ENCODE results near the gene CPNE7.

Gene CPNE7

GRCh38 chr16:89602952-89603590 lies 27.5 kb downstream of the CPNE7 start:
- no peak for DNase-seq (ENCODE audit: low read depth in 2 of 2)

DNA sequence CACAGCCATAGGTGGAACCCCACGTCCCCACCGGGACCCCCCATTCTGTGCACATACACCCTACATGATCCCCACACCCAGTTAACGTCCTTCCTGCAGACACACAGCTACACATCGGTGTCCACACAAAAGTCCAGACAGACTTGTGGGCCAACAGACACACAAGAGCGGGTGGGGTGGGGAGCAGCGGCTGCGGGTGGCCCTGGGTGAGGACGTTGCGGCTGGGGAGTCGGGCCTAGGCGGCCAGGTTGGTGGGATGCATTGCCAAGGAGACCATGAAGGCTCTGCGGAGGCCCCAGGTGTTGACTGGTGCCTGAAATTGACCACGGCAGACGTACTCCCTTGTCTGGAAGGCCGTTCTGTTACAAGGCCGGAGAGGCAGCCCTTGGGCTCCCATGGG lies 29.2 kb downstream of the CPNE7 start:
- no peak for DNase-seq (ENCODE audit: low read depth in 2 of 2)

- no peak for DNase-seq (ENCODE audit: low read depth in 2 of 2)
Measured at GRCh38 chr16:89605186-89605970, 29.8 kb downstream of the CPNE7 start.

- no peak for DNase-seq (ENCODE audit: low read depth in 2 of 2)
Measured at GRCh38 chr16:89606006-89606405, 30.4 kb downstream of the CPNE7 start.

DNA sequence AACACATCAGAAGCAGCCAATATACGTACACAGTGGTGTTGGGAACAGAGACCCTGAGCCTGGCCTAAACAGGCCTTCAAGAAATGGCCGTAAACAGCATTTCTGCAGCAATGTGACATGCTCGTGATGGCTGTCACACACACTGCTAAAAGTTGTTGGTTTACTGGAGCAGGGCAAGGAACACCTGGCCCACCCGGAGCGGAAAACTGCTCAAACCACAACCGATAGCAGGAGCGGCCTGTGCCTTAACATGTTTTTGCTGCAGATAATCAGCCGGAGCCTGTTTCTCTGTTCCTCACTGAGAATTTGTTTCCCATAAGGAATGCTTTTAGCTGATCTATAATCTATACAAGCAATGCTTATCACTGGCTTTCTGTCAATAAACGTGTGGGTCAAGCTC lies 31.9 kb downstream of the CPNE7 start:
- no peak for DNase-seq (ENCODE audit: low read depth in 2 of 2)

GRCh38 chr16:89607937-89608740 lies 32.6 kb downstream of the CPNE7 start:
- no peak for DNase-seq (ENCODE audit: low read depth in 2 of 2)

DNA sequence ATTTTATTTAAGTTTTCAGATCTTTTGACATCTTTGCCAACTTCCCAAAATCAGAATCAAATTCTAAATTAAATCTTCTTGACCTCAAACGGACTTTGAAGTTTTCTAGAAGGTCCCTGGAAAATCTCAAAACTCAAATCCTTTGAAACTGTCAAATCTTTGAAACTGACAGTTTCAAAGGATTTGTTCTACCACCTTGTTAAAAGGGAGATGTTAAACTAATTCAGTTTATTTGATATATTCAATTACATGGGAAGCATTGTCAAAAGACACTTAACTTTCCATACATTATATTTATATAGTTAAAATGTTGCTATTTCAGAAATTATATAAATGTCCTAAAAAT lies 34.5 kb downstream of the CPNE7 start:
- DNase-seq (ENCODE audit: low read depth in 2 of 2) = no peak

DNA sequence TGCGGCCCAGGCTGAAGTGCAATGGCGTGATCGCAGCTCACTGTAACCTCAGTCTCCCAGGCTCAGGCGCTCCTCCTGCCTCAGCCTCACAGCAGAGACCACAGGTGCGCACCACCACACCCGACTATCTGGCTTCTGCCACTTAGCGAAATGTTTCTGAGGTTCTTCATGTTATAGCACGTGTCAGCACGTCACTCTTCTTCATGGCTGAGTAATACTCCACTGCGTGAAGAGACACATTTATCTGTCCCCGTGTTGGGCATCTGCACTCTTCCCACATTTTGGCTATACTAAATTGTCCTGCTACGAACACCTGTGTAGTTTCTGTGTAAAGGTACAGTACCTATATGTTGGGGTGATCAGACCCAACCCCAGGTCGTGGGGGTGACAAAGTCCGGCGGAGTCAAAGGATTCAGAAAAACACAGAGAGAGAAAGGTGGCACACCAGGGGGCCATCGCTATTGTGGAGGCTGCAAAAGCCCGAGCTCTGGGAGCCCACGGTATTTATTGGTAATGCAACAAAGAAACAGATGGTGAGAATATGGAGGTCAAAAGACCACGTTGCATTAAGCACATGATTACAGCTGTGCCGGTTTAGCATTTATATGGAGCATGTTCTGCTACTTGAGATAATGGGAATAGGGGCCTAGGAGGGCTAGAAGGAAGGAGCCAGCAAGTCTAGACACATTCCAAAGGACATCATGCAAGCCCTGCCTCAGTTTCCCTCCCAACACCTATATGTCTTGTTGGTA lies 37.0 kb downstream of the CPNE7 start:
- no peak for DNase-seq (ENCODE audit: low read depth in 2 of 2)

DNA sequence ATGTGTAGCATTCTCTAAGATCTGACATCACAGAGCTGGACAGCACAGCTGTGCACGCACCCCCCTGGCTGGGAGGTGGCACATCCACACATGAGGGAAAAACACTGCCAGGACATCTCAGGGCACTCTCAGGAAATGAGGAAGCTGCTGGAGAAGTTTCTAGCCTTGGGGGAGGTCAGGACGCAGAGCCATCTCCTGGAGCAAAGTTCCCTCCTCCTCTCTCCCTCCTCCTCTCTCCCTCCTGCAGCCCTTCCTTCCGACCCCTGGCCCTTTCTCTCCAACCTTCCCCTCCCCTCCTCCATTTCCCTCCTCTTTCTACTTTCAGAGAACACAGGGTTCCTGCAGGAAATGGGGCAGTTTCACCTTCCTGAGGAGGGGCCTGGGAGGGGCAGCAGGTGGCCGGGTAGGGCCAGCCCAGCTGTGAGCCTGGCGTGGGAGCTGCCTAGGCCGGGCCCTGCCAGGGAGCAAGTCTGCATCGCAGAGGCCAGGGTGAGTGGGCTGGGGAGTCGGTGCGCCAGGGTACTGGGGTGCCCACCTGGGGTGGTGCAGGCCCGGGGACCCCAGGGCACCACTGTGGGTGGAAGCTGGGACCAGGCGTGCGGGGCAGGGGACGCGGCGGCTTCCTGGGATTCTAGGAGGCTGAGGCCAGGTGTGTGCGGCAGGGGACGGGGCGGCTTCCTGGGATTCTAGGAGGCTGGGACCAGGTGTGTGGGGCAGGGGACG lies 37.8 kb downstream of the CPNE7 start, which contains the start of gene DPEP1:
Gene DPEP1 (plus strand): TSS at position 412 of the 723 bp plus-strand sequence. CDS start 16,769 bp downstream, outside the sequence.
- DNase-seq (ENCODE audit: low read depth in 2 of 2) = no peak

GRCh38 chr16:89613954-89614459 lies 38.4 kb downstream of the CPNE7 start:
- no peak for DNase-seq (ENCODE audit: low read depth in 2 of 2)

- no peak for DNase-seq (ENCODE audit: low read depth in 2 of 2)
Measured at GRCh38 chr16:89615176-89615575, 39.6 kb downstream of the CPNE7 start.

DNA sequence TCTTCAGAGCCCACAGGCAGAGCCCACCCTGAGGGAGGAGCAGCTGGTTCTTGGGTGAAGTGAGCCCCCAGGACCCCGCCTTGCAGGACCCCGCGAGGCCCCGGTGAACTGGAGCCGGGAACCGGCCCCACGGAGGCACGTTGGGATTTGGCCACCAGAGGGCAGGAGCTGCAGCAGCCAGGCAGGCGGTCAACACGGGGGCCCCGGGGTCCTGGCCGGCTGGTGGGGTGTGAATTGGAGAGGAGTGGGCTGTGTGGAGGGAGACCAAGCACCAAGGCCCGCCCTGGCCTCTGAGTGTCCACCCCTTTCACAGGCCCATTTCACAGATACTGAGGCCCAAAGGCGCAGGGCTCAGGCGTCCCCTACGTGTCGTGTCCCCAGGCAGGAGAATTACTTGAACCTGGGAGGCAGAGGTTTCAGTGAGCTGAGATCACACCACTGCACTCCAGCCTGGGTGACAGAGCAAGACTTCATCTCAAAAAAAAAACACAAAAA lies 40.1 kb downstream of the CPNE7 start:
- peak in 1 of 2 donors; percentile 36 for DNase-seq (ENCODE audit: low read depth in 2 of 2)

DNA sequence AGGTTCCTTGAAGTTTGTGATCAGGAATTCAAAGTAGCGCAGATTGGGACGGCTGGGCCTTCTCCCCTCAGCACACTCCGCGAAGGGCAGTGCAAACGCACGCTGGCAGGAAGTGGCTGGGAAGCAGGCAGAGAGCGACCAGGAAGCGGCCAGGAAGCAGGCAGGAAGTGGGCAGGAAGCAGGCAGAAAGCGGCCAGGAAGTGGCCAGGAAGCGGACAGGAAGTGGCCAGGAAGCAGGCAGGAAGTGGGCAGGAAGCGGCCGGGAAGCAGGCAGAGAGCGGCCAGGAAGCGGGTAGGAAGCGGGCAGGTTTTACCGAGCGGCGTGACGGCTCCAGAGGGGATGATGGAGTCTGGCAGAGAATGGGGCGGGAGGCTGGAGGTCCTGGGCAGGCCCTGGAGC lies 41.1 kb downstream of the CPNE7 start:
- DNase-seq (ENCODE audit: low read depth in 2 of 2) = no peak

GRCh38 chr16:89617036-89617435 lies 41.5 kb downstream of the CPNE7 start:
- no peak for DNase-seq (ENCODE audit: low read depth in 2 of 2)

DNA sequence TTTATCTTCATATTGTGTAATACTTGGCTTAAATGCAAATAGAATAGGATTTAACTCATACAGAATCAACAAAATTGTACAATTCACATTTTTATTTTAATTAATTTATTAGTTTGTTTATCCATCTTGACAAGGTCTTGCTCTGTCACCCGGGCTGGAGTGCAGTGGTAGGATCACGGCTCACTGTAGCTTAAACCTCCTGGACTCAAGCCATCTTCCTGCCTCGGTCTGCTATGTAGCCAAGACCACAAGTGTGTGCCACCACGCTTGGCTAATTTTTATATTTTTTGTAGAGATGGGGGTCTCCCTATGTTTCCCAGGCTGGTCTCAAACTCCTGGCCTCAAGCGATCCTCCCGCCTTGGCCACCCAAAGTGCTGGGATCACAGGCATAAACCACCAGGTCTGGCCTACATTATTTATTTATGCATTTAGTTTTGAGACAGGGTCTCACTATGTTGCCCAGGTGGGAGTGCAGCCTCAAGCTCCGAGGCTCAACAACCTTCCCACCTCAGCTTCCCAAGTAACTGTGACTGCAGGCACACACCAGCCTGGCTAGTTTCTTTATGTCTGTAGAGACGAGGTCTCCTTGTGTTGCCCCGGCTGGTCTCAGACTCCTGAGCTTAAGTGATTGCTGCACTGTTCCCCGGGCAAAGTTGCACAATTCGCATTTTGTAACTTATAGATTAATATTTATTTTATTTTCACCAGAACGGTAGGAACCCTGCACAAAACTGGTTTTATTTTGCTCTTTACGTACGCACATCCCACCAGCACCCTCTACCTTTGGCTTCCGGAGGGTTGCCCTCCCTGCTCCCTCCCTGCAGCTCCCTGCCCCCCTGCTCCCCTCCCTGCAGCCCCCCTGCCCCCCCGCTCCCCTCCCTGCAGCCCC lies 42.8 kb downstream of the CPNE7 start:
- DNase-seq (ENCODE audit: low read depth in 2 of 2) = no peak

DNA sequence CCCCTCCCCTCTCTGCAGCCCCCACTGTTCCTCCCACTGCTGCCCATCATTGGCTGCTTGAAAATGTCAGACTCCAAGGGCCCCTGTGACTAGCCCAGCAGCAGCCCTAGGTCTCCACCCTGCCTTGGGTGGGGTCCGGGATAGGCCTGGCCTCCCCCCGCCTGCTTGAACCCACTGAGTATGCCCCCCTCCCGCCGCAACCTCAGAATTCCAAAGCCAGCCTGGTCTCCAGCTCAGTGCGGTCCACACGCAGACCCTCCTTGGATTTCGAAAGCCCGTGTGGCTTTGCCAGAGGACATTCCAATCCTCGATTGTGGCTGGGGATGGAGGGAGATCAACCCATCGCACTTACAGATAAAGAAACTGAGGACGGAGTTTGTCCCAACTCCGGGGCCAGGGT lies 44.3 kb downstream of the CPNE7 start:
- DNase-seq (ENCODE audit: low read depth in 2 of 2) = no peak

GRCh38 chr16:89620406-89620841 lies 44.9 kb downstream of the CPNE7 start:
- no peak for DNase-seq (ENCODE audit: low read depth in 2 of 2)

- no peak for DNase-seq (ENCODE audit: low read depth in 2 of 2)
Measured at GRCh38 chr16:89621136-89621697, 45.7 kb downstream of the CPNE7 start.

GRCh38 chr16:89621698-89622409 lies 46.3 kb downstream of the CPNE7 start:
- no peak for DNase-seq (ENCODE audit: low read depth in 2 of 2)

All from stimulated activated CD8-positive, alpha-beta memory T cell treated with anti-CD3 and anti-CD28 coated beads, Interleukin-2, amount 100 ng/mL, for 48 hours (primary cell).